GM19025 (cell line): ENCODE results near the gene FNDC5.

Experiments
- ATAC-seq: cut with Tn5 transposase; IDR thresholded peaks from one replicate; pipeline ENCODE4 v1.9.1; 2021; ENCODE audit warnings: mild to moderate bottlenecking, low read depth, moderate library complexity; ENCODE audit not compliant: unreplicated experiment

FNDC5 gene

DNA sequence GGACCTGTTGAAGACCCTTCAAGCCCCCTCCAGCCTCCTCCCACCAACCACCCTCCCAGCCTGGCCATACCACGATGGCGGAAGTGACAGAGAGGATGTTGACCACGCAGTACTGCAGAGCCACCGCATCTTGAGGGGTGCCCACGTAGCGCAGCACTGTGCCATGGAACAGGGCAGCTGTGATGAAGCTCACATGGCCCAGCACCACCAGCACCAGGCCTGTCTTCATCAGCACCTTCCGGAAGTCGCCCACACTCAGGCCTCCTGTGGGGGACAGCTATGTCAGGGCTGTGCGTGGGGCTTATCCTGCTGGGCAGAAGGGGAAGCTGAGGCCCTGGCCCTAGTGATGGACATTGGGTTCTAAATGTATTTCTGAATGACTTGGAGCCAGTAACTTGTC, 27.3 kb upstream of the FNDC5 start:
- ATAC-seq: no peak

DNA sequence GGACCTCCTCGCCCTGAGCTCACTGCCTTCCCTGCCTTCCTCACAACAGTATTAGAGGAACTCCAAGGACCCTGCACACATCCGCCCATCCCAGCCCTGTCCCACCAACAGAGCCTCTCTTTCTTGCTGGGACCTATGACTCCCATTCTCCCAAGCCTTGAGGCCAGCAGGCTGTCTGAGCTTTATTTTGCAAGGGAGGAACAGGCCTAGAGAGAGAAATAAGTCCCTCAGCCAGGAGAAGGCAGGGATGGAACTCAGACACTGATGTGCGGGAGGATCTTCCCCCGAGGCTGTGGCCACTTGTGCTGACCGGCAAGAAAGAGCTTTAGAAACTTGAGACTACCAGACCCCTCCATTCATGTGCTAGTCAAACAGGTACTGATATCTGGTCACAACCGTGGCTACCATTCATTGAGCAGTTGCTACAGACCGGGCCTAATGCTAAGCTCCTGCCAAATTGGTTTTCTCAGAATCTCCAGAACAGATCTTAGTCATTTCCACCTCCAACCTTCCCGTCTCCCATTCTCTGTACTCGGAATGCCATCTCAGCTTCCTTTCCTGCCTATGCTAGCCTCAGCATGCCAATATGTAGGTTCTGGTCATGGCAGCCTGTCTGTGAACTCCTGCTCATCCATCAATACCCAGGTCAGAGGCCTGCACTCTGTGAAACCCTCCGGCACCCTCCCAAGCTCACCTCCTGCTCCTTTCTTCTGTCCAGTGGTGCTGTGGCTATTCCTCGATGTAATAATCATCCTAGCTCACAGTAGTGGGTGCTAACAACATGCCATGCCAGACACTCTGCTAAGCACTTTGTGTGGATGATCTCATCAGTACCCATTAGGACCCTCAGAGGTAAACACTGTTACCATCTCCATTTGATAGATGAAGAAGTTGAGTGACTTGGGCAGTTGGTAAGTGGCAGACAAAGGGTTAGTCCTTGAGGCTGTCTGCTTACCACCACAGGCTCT, 26.7 kb upstream of the FNDC5 start:
- ATAC-seq: no peak

DNA sequence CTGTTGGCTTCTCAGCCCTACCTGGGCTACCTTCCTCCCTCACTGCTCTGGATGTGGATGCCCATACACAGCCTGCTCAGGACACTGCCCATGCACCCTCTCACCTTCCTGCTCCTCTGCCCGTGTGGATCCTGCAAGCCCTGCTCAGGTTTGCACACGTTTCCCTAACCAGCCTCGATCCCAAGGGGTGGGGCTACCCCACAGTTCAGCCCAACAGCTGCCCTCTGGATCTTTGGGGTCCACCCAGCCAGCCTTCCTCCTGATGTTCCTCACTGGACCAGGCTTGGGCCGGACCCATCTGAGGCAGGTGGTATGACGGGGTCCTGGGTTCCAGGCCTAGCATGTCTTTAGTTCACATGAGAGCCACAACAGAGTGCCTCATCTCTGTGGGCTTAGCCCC, 25.7 kb upstream of the FNDC5 start:
- ATAC-seq: no peak

GRCh38 chr1:32895325-32896215, 24.9 kb upstream of the FNDC5 start:
- no peak for ATAC-seq

GRCh38 chr1:32894681-32895080, 24.0 kb upstream of the FNDC5 start:
- no peak for ATAC-seq

GRCh38 chr1:32894019-32894600, 23.4 kb upstream of the FNDC5 start:
- ATAC-seq: no peak

DNA sequence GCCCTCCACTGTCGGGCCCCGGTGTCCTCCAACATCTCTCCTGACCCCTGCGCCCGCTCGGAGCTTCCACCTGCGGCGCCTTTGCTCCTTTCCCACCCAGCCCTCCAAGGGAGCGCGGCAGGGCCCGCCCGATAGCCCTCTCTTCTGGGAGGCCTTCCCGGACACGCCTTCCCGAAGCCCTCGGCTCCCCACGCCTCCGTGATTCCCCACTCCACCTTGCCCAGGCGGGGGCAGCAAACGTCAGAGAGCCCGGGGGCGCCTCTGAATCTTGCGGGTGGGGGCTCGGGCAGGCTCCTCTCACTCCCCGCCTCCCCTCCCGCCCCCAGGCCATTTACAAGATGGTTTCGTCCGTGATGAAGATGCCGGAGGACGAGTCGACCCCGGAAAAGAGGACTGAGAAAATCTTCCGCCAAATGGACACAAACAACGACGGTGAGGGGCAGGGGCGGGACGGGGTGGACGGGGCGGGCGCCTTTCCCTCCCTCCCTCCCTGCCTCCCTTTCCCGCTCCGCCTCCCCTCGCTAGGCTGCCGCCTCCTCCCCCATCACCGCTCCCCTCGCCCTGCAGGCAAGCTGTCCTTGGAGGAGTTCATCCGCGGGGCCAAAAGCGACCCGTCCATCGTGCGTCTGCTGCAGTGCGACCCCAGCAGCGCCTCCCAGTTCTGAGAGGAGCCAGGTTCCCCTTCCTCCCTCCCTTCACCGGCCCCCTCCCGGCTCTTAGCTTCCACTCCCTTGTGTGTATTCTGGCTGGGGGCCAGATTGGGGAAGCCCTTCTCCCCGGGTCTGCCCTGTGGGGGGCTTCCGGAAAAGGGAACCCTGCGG, 22.7 kb upstream of the FNDC5 start:
- ATAC-seq: no peak

DNA sequence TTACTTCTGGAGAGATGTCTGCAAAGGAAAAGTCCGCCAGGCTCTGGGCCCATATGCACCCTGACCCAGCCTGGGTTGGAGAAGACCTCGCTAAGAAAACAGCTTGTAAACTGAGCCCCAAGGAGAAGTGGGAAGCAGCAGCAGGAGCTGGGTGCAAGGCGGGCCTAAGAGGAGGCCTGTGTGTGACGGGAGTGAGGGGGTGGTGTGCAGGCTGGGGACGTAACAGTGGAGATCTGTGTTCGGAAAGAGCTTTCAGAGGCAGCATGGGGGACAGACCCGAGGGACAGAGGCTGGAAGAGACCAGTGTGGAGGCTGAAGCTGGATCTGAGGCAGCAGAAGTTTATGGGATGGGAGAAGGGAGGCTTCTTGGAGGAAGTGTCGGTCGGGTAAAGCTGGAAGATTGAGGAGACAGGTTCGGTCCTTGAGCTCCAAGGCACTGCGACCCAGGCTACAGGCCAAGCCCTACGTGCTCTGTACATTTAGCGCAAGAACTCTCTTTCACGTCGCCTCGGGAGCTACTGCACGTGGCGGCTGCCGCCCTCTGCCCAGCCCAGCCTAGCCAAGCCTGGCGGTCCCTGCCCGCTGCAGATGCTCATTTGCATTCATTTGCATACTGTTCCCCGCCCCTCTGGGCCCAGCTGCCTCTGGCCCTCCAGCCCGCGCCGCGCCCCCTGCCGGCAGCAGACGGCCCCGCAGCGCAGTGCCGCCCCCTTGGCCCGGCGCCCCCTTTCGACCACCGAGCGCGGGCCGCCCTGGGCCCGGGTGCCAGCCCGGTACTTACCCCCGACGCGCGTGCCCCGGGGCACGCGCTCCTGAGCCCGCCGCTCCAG, 21.9 kb upstream of the FNDC5 start:
- ATAC-seq: no peak

DNA sequence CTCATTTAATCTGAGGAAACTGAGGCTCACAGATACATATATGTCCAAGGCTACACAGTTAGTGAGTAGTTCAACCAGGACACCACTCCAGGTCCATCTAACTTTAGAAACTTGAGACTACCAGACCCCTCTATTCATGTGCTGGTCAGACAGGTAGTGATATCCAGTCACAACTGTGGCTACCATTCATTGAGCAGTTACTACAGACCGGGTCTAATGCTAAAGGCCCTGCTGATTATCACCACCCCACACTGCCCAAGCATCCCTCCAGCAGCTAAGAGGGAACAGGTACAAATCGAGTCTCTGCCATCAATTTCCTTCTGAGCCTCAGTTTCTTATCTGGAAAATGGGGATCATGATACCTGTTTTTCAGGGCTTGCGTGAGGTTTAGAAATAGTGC, 20.9 kb upstream of the FNDC5 start:
- ATAC-seq: no peak

DNA sequence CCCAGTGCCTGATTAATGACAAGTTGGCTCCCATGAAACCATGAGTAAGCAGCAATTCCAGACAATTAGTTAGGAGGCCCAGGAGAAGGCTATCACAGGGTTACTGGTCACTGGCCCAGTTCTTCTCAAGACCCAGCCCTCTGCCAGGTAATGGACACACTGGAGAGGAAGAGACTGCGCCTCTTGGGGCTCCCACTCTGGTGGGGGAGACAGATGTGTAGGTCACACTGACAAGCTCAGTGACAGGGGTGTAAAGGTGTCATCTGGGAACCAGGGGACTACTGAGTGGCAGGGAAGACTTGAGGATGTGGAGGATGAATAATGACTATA, 20.5 kb upstream of the FNDC5 start:
- no peak for ATAC-seq

- no peak for ATAC-seq
Measured at GRCh38 chr1:32890516-32891240, 20.0 kb upstream of the FNDC5 start.

- ATAC-seq: no peak
Measured at GRCh38 chr1:32889731-32890278, 19.1 kb upstream of the FNDC5 start.

- no peak for ATAC-seq
Measured at GRCh38 chr1:32888677-32889420, 18.1 kb upstream of the FNDC5 start.

DNA sequence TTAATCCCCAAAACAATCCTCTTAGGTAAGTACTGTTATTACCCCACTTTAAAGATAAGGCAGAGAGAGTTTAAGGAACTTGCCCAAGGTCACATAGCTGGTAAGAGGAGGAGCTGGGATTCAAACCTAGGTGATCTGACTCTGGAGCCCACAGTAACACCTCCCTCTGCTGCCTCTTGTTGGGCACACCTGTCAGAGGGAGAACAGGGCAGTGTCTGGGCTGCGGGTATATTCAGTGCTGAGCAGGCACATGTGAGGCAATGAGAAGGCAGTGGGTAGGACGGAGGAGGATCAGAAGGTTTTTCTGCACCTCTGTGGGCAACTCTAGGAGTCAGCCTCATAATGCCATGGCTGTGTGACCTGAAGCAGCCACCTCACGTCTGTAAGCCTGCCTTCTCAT, 17.4 kb upstream of the FNDC5 start:
- ATAC-seq: no peak

GRCh38 chr1:32887623-32888022, 16.9 kb upstream of the FNDC5 start:
- ATAC-seq: no peak

GRCh38 chr1:32886828-32887414, 16.2 kb upstream of the FNDC5 start:
- no peak for ATAC-seq

GRCh38 chr1:32886004-32886827, 15.5 kb upstream of the FNDC5 start, which contains the start of gene HPCA:
HPCA (plus strand) TSS chr1:32886491; CDS start chr1:32888899, 2,408 bp downstream.
- no peak for ATAC-seq
